ENCODE data around the gene TUBG2.

TUBG2 gene

DNA sequence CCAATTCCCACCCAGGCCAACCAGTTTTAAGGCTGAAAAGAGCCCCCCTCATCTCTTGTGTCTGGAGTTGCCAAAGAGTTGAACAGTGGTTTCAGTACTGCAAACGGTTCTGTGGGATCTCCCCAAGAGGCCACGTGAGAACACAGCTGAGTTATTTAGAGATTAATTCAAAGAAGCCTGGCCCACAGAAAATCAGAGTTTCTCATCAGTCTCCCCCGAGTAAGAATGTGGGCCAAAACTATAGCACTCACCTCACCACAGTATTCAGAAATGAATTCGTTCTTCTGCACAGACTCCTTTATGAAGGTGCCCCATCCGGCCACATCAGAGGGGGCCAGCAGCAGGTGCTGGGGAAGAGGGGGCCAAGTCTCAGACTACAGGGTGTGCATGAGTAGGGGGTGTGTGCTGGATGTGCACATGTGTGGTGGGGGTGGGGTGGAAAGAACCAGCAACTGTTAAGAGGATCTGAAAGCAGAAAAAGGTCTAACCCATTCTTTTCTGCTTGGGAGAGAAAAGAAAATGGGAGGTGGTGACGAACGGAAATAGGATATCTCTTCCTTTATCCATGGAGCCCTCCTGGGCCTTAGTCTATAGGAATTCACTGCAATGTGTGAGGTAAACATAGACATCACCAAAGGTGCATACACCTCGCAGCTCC is 45.9 kb downstream of the TUBG2 start:
- Histone ChIP-seq H3K27me3 (ENCODE audit: insufficient read depth, low read length, poor library complexity) (no peaks in the 10 kb centered on the region), H3K27ac (ENCODE audit: low read length) (no peak overlapping the region), H3K9me3 (ENCODE audit: insufficient read depth, low read length, severe bottlenecking) (no peaks in the 10 kb centered on the region), H3K4me2 (ENCODE audit: insufficient read depth, low read length) (no peak overlapping the region), H3K4me1 (ENCODE audit: insufficient read depth, low read length) (no peaks in the 10 kb centered on the region), H3K79me2 (ENCODE audit: insufficient read depth, low read length) (no peaks in the 10 kb centered on the region), H3K36me3 (ENCODE audit: insufficient read depth, low read length) (peaks cover 94% of the 10 kb centered on the region), H3K9ac (ENCODE audit: low read depth, low read length) (no peak overlapping the region), H2AFZ (ENCODE audit: low read depth, low read length) (no peak overlapping the region), H4K20me1 (ENCODE audit: insufficient read depth, low read length) (no peaks in the 10 kb centered on the region), H3K4me3 (ENCODE audit: low read depth in 1 of 2, low read length in 2 of 2) (no peak overlapping the region)
- TF ChIP-seq, protein P1, sequence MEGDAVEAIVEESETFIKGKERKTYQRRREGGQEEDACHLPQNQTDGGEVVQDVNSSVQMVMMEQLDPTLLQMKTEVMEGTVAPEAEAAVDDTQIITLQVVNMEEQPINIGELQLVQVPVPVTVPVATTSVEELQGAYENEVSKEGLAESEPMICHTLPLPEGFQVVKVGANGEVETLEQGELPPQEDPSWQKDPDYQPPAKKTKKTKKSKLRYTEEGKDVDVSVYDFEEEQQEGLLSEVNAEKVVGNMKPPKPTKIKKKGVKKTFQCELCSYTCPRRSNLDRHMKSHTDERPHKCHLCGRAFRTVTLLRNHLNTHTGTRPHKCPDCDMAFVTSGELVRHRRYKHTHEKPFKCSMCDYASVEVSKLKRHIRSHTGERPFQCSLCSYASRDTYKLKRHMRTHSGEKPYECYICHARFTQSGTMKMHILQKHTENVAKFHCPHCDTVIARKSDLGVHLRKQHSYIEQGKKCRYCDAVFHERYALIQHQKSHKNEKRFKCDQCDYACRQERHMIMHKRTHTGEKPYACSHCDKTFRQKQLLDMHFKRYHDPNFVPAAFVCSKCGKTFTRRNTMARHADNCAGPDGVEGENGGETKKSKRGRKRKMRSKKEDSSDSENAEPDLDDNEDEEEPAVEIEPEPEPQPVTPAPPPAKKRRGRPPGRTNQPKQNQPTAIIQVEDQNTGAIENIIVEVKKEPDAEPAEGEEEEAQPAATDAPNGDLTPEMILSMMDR (IDR thresholded peaks at IDR 0.05; ENCODE audit: borderline replicate concordance, extremely low read depth, low read length, poor library complexity, severe bottlenecking): no peak
- no peak for TF ChIP-seq EZH2 (IDR thresholded peaks at IDR 0.05; ENCODE audit: borderline replicate concordance, low read depth, low read length, severe bottlenecking)
- peak; percentile 59; the same call in 1 of the 3 replicates for ATAC-seq (ENCODE audit: insufficient read depth, low read depth)
- DNase-seq: peak; percentile 39

DNA sequence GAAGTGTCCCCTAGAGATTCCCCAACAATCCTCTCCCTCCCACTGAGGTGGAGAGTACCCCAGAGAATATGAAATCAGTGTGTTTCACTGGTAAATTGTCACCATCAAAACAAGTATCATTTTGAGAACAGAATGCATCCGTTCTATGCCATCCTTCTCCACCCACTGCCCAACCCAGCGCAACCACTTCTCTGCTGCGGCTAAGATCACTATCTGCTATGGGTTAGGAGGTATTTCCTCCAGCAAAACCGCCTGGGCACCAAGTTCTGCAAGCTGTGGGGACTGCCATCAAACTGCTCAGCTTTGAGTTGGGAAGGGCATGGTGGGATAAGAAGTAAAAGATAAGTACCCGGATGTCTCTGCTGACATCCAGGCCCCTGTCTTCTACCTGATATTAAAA is 47.6 kb downstream of the TUBG2 start:
- Histone ChIP-seq H3K27me3 (ENCODE audit: insufficient read depth, low read length, poor library complexity) (no peaks in the 10 kb centered on the region), H3K36me3 (ENCODE audit: insufficient read depth, low read length) (peaks cover 94% of the 10 kb centered on the region)

DNA sequence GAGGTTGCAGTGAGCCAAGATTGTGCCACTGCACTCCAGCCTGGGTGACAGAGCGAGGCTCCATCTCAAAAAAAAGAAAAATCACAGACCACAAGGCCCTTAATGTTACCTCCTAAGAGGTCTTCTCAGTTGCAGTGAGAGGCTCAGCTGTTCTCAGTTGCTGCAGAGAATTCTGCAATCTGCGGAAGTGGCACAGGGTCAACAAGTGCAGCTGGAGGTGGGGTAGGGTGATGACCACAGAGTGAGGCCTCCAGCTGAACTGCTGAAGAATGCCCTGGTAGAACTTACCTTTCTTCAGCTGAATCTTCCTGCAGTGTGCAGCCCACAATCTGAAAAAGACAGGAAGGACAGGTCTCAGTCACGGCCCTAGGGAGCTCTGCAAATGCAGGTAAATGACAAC is 49.5 kb downstream of the TUBG2 start:
- Histone ChIP-seq H3K9ac (ENCODE audit: low read depth, low read length) (no peak overlapping the region), H3K36me3 (ENCODE audit: insufficient read depth, low read length) (peaks cover 94% of the 10 kb centered on the region), H3K4me3 (ENCODE audit: low read depth in 1 of 2, low read length in 2 of 2) (no peak overlapping the region), H2AFZ (ENCODE audit: low read depth, low read length) (no peak overlapping the region), H3K4me2 (ENCODE audit: insufficient read depth, low read length) (no peak overlapping the region), H3K9me3 (ENCODE audit: insufficient read depth, low read length, severe bottlenecking) (no peaks in the 10 kb centered on the region), H3K27me3 (ENCODE audit: insufficient read depth, low read length, poor library complexity) (no peaks in the 10 kb centered on the region), H4K20me1 (ENCODE audit: insufficient read depth, low read length) (no peaks in the 10 kb centered on the region), H3K27ac (ENCODE audit: low read length) (no peak overlapping the region), H3K79me2 (ENCODE audit: insufficient read depth, low read length) (no peaks in the 10 kb centered on the region), H3K4me1 (ENCODE audit: insufficient read depth, low read length) (no peaks in the 10 kb centered on the region)
- no peak for DNase-seq
- no peak for ATAC-seq (ENCODE audit: insufficient read depth, low read depth)
- TF ChIP-seq, protein P1 (IDR thresholded peaks at IDR 0.05; ENCODE audit: borderline replicate concordance, extremely low read depth, low read length, poor library complexity, severe bottlenecking): no peak
- TF ChIP-seq EZH2 (IDR thresholded peaks at IDR 0.05; ENCODE audit: borderline replicate concordance, low read depth, low read length, severe bottlenecking): no peak

More for the DNA sequence above, 47.6 kb downstream of the TUBG2 start:
- no peak for DNase-seq
- H3K9me3 ChIP-seq (ENCODE audit: insufficient read depth, low read length, severe bottlenecking): no peaks in the 10 kb centered on the region
- TF ChIP-seq, protein P1 (IDR thresholded peaks at IDR 0.05; ENCODE audit: borderline replicate concordance, extremely low read depth, low read length, poor library complexity, severe bottlenecking): no peak
- TF ChIP-seq EZH2 (IDR thresholded peaks at IDR 0.05; ENCODE audit: borderline replicate concordance, low read depth, low read length, severe bottlenecking): no peak
- H3K4me1 ChIP-seq (ENCODE audit: insufficient read depth, low read length): no peaks in the 10 kb centered on the region
- ATAC-seq (ENCODE audit: insufficient read depth, low read depth): no peak
- no peak overlapping the region for H3K27ac ChIP-seq (ENCODE audit: low read length)
- no peak overlapping the region for H2AFZ ChIP-seq (ENCODE audit: low read depth, low read length)
- H3K79me2 ChIP-seq (ENCODE audit: insufficient read depth, low read length): no peaks in the 10 kb centered on the region
- no peak overlapping the region for H3K4me2 ChIP-seq (ENCODE audit: insufficient read depth, low read length)
- H4K20me1 ChIP-seq (ENCODE audit: insufficient read depth, low read length): no peaks in the 10 kb centered on the region
- no peak overlapping the region for H3K4me3 ChIP-seq (ENCODE audit: low read depth in 1 of 2, low read length in 2 of 2)
- H3K9ac ChIP-seq (ENCODE audit: low read depth, low read length): no peak overlapping the region

Measured in DND-41 (cell line).